Airway epithelial cell (primary cell): ENCODE results near the gene DCLK3. TPM values are rescaled to one million over a fixed set of nuclear protein-coding genes. Genes with fewer than 3 reads are reported as not detected.

Experiments used
- total RNA-seq: library from RNA; depleted of rRNA; stranded (reverse); fragments of >200 nt; gene quantifications from 2 replicates; pipeline ENCODE4 v1.2.3, GENCODE V29; 2015

Gene DCLK3, protein sequence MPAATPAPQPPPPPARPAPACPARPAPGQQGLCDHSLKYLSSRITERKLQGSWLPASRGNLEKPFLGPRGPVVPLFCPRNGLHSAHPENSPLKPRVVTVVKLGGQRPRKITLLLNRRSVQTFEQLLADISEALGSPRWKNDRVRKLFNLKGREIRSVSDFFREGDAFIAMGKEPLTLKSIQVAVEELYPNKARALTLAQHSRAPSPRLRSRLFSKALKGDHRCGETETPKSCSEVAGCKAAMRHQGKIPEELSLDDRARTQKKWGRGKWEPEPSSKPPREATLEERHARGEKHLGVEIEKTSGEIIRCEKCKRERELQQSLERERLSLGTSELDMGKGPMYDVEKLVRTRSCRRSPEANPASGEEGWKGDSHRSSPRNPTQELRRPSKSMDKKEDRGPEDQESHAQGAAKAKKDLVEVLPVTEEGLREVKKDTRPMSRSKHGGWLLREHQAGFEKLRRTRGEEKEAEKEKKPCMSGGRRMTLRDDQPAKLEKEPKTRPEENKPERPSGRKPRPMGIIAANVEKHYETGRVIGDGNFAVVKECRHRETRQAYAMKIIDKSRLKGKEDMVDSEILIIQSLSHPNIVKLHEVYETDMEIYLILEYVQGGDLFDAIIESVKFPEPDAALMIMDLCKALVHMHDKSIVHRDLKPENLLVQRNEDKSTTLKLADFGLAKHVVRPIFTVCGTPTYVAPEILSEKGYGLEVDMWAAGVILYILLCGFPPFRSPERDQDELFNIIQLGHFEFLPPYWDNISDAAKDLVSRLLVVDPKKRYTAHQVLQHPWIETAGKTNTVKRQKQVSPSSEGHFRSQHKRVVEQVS
- total RNA-seq, result not detected in 2 replicates

DNA sequence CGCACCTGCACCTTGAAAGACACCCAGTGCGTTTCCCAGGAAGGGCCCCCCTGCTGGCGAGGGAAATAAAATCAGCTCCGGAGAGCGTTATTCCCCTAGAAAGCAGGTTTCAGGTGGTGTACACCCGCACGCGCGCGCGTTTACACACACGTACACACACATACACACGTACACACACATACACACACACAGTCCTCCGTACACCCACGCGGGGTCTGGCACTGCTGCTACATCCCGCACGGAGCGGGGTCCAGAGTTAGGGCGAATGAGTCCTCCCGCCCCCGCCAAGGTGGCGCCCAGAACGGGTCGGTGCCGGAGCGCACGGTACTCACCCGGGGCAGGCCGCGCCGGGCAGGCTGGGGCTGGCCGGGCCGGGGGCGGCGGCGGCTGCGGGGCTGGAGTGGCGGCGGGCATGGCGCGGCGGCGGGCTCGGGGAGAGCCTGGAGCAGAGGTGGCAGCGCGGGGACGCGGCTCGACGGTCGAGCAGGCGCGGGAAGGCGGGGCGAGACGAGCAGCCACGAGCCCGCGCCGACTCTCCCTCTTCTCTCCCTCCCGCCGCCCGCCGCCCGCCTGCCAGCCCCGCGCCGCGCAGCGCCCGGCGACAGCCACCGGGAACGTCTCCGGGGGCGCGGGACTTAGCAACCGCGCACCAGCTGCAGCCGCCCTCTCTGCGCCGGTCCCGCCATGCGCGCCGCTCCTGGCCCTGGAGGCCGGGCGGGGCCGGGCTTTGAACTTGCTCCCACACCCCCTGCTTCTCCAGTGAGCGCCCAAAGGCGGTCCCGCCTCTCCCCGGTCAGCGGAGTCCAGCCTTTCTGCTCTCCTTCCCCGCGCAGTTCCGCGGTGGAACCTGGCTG is at the start of gene DCLK3:
Gene DCLK3 (minus strand): TSS at position 704 of the 854 bp plus-strand sequence. CDS start 290 bp downstream, at position 414.

Other genes with a start within 250 kb of the DCLK3 start
- 0.60 and 0.78 TPM in 2 replicates for gene TRANK1, start 180.5 kb upstream of the DCLK3 start, total RNA-seq
- 2.1 and 3.2 TPM in 2 replicates for gene EPM2AIP1, start 228.6 kb upstream of the DCLK3 start, total RNA-seq
- 43.5 and 44.1 TPM in 2 replicates for gene MLH1, start 229.0 kb upstream of the DCLK3 start, total RNA-seq